Body of pancreas (tissue), 4 donors: Measurements from ENCODE around the gene FLT1.

ENCODE experiments used
- POLR2A ChIP-seq, 3 donors: fragments of 450-650 bp; IDR thresholded peaks; one replicate each; pipeline ENCODE4 v1.6.1; 2016; ENCODE audit warnings: antibody characterized with exemption in 3 of 3, mild to moderate bottlenecking in 2 of 3
- TF ChIP-seq, protein P1 (sequence below), 7 experiments: fragments of 450-650 bp in 4 of 7; fragments of 200-600 bp in 3 of 7; sonication (generic) in 3 of 7; IDR thresholded peaks; one replicate each; pipeline ENCODE4 v1.5.1; 2016 to 2019; ENCODE audit warnings: antibody characterized with exemption in 7 of 7

- TF ChIP-seq POLR2A (IDR thresholded peaks at IDR 0.05): no peak
- TF ChIP-seq, protein P1, sequence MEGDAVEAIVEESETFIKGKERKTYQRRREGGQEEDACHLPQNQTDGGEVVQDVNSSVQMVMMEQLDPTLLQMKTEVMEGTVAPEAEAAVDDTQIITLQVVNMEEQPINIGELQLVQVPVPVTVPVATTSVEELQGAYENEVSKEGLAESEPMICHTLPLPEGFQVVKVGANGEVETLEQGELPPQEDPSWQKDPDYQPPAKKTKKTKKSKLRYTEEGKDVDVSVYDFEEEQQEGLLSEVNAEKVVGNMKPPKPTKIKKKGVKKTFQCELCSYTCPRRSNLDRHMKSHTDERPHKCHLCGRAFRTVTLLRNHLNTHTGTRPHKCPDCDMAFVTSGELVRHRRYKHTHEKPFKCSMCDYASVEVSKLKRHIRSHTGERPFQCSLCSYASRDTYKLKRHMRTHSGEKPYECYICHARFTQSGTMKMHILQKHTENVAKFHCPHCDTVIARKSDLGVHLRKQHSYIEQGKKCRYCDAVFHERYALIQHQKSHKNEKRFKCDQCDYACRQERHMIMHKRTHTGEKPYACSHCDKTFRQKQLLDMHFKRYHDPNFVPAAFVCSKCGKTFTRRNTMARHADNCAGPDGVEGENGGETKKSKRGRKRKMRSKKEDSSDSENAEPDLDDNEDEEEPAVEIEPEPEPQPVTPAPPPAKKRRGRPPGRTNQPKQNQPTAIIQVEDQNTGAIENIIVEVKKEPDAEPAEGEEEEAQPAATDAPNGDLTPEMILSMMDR (IDR thresholded peaks at IDR 0.05): no peak
Observed at GRCh38 chr13:28513745-28514144, 18.8 kb upstream of the FLT1 start.
